B cell (primary cell): ENCODE data around the gene TIE1.

ENCODE experiments used
- CTCF ChIP-seq: fragments of 200-600 bp; IDR thresholded peaks from one replicate; pipeline ENCODE4 v1.8.0; 2022; ENCODE audit warnings: antibody characterized with exemption, mild to moderate bottlenecking
- EZH2 ChIP-seq: IDR thresholded peaks from 2 replicates; pipeline ENCODE4 v1.6.1; 2012; ENCODE audit warnings: borderline replicate concordance, low read depth, mild to moderate bottlenecking, moderate library complexity, low read length; ENCODE audit not compliant: insufficient read depth, poor library complexity, severe bottlenecking

GRCh38 chr1:43318831-43319230 lies 18.0 kb downstream of the TIE1 start:
- TF ChIP-seq EZH2, result no peak
- no peak for TF ChIP-seq CTCF
